ENCODE data around the gene DCUN1D3. TPM values are rescaled to one million over a fixed set of nuclear protein-coding genes. Genes with fewer than 3 reads are reported as not detected.

The DCUN1D3 gene
- total RNA-seq, 1 experiment from 2014 or later, result 16.1 TPM

DNA sequence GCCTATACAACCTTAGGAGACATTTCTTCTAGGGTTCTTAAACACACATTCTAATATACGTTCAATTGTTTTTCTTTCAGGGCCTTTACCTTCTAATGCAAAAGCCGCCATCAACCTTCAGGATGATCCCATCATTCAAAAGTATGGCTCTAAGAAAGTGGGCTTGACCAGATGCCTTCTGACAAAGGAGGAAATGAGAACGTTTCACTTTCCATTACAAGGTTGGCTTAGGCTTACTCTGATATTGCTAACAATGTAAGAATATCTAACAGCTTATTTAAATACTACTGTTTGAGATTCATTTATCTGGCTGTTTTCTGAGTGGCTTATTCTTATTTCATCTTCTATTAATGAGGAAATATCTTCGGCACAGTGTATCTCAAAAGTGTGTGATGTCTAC is 78.5 kb downstream of the DCUN1D3 start:
- H2BK120ac ChIP-seq (ENCODE audit: low read depth, low read length, poor library complexity, severe bottlenecking), result no peak overlapping the region
- no peaks in the 10 kb centered on the region for H3K79me2 ChIP-seq (ENCODE audit: insufficient read depth, low read length)
- H3K27me3 Mint-ChIP-seq (ENCODE audit: low read depth), result no peaks in the 10 kb centered on the region
- no peaks in the 10 kb centered on the region for H3K4me1 Mint-ChIP-seq
- H3K27ac ChIP-seq (ENCODE audit: insufficient read length, low read depth, low read length), result no peak overlapping the region
- H3K23ac ChIP-seq (ENCODE audit: insufficient read length, low read depth, low read length), result no peak overlapping the region
- no peak overlapping the region for H3K18ac ChIP-seq (ENCODE audit: insufficient read length, low read depth, low read length)
- no peak overlapping the region for H2BK20ac ChIP-seq (ENCODE audit: low read depth, low read length, poor library complexity, severe bottlenecking)
- no peak overlapping the region for H3K27ac Mint-ChIP-seq
- no peak overlapping the region for H2AK5ac ChIP-seq (ENCODE audit: insufficient read length, low read length)
- H4K5ac ChIP-seq (ENCODE audit: insufficient read length, low read depth, low read length), result no peak overlapping the region
- H3K9ac ChIP-seq (ENCODE audit: extremely low read depth, insufficient read length, low read length), result no peak overlapping the region
- no peaks in the 10 kb centered on the region for H3K27me3 ChIP-seq (ENCODE audit: insufficient read depth, low read length)
- H3K14ac ChIP-seq (ENCODE audit: insufficient read depth, low read length), result no peak overlapping the region
- no peak overlapping the region for H2BK12ac ChIP-seq (ENCODE audit: insufficient read length, low read depth, low read length)
- H2BK15ac ChIP-seq (ENCODE audit: low read depth, low read length), result no peak overlapping the region
- H3K4ac ChIP-seq (ENCODE audit: low read depth, low read length), result no peak overlapping the region
- no peak overlapping the region for H3K56ac ChIP-seq (ENCODE audit: insufficient read length, low read depth, low read length)
- TF ChIP-seq, protein P1, sequence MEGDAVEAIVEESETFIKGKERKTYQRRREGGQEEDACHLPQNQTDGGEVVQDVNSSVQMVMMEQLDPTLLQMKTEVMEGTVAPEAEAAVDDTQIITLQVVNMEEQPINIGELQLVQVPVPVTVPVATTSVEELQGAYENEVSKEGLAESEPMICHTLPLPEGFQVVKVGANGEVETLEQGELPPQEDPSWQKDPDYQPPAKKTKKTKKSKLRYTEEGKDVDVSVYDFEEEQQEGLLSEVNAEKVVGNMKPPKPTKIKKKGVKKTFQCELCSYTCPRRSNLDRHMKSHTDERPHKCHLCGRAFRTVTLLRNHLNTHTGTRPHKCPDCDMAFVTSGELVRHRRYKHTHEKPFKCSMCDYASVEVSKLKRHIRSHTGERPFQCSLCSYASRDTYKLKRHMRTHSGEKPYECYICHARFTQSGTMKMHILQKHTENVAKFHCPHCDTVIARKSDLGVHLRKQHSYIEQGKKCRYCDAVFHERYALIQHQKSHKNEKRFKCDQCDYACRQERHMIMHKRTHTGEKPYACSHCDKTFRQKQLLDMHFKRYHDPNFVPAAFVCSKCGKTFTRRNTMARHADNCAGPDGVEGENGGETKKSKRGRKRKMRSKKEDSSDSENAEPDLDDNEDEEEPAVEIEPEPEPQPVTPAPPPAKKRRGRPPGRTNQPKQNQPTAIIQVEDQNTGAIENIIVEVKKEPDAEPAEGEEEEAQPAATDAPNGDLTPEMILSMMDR (conservative IDR thresholded peaks at IDR 0.05), result no peak
- peaks cover 9 to 64% (median 41%) of the 10 kb centered on the region in 3 experiments for H3K36me3 Mint-ChIP-seq (ENCODE audit: insufficient read depth in 1 of 3, low read depth in 3 of 3)
- no peaks in the 10 kb centered on the region for H3K23me2 ChIP-seq (ENCODE audit: insufficient read length, low read depth, low read length, poor library complexity, severe bottlenecking)
- no peaks in the 10 kb centered on the region for H3K4me1 ChIP-seq (ENCODE audit: insufficient read depth, low read length)
- no peak overlapping the region for H3T11ph ChIP-seq (ENCODE audit: low read length)
- H4K20me1 ChIP-seq (ENCODE audit: control insufficient read depth, insufficient read depth, insufficient read length), result no peaks in the 10 kb centered on the region
- H2BK5ac ChIP-seq (ENCODE audit: insufficient read length, low read length), result no peak overlapping the region
- H3K79me1 ChIP-seq (ENCODE audit: insufficient read depth, low read depth, low read length, poor library complexity, severe bottlenecking), result no peaks in the 10 kb centered on the region
- H3K9me3 ChIP-seq (ENCODE audit: control insufficient read depth, low read depth, low read length), result no peaks in the 10 kb centered on the region
- no peak overlapping the region for H2AFZ ChIP-seq (ENCODE audit: low read length)
- no peak for DNase-seq
- no peak overlapping the region for H4K8ac ChIP-seq (replicated peaks; ENCODE audit: insufficient read length, low read depth, low read length)
- H3K4me2 ChIP-seq (ENCODE audit: insufficient read depth, insufficient read length, low read length), result no peak overlapping the region
- no peak overlapping the region for H3K4me3 Mint-ChIP-seq
- WGBS (ENCODE audit: extremely low coverage, insufficient read length, low lambda C conversion rate), result no CpG with 5 or more reads among the region's 4 CpGs
- no peaks in the 10 kb centered on the region for H3K9me3 Mint-ChIP-seq
- no peak overlapping the region for H4K91ac ChIP-seq (ENCODE audit: insufficient read length, low read depth, low read length)
